ENCODE data around the gene CYGB.

GRCh38 chr17:76485569-76485968, 51.9 kb downstream of the CYGB start:
- no peak for TF ChIP-seq MAX (IDR thresholded peaks at IDR 0.05; ENCODE audit: low read depth)
- no peak for TF ChIP-seq RAD21 (IDR thresholded peaks at IDR 0.05; ENCODE audit: low read length)
- no peak for TF ChIP-seq CTCF (IDR thresholded peaks at IDR 0.05)
- no peak for TF ChIP-seq POLR2AphosphoS5 (IDR thresholded peaks at IDR 0.05; ENCODE audit: low read depth, low read length)
- TF ChIP-seq RFX5 (IDR thresholded peaks at IDR 0.05; ENCODE audit: low read length) = no peak

Measured in SK-N-SH (cell line).